ENCODE results near the gene MS4A13. TPM values are rescaled to one million over a fixed set of nuclear protein-coding genes. Genes with fewer than 3 reads are reported as not detected.
A peak's percentile ranks its signal among the peaks of the same experiment; 100 is the strongest.

Gene MS4A13
- polyA plus RNA-seq (2012; rRNA removed): not detected in 2 replicates
- not detected in 2 replicates for polyA plus RNA-seq (2012; cell fraction: cytosol; rRNA removed)
- polyA plus RNA-seq (2012; cell fraction: nucleus; rRNA removed): not detected in 2 replicates

- DNase-seq: peak; percentile 50
- ChIA-PET POLR2A (no interaction called here), CTCF (no interaction called here)
- Histone ChIP-seq H3K9me3 (no peaks in the 10 kb centered on the region), H3K27ac (ENCODE audit: low read depth in 2 of 2, low read length in 1 of 2) (no peak within 1 kb of the TSS; a peak in 1 of 4 replicates), H3K9ac (peak within 1 kb of the TSS; percentile 44; the same call in 1 of the 2 replicates), H3K36me3 (replicated peaks in 1 of 2; ENCODE audit: control insufficient read depth in 1 of 2, insufficient read depth in 2 of 2, low read length in 1 of 2) (no peaks in the 10 kb centered on the region), H2AFZ (ENCODE audit: low read depth) (peak within 1 kb of the TSS; percentile 73), H3K27me3 (ENCODE audit: insufficient read depth) (no peaks in the 10 kb centered on the region), H3K9me2 (no peaks in the 10 kb centered on the region), H3F3A (replicated peaks; ENCODE audit: insufficient read depth) (peaks cover 4% of the 10 kb centered on the region), H3K79me2 (ENCODE audit: insufficient read depth) (no peaks in the 10 kb centered on the region), H3K4me3 (ENCODE audit: low read depth in 2 of 2, low read length in 1 of 2) (peak within 1 kb of the TSS in 1 of 2 experiments; percentile 7; a peak in 2 of 4 replicates), H4K20me1 (ENCODE audit: insufficient read depth) (no peaks in the 10 kb centered on the region), H3K4me2 (peak within 1 kb of the TSS; percentile 54), H3K4me1 (ENCODE audit: control insufficient read depth in 1 of 2, insufficient read depth in 2 of 2, low read depth in 1 of 2, low read length in 1 of 2) (no peaks in the 10 kb centered on the region; a peak in 2 of 4 replicates)
- no peak; the same call in 1 of the 2 replicates for TF ChIP-seq GABPA (IDR thresholded peaks at IDR 0.05; ENCODE audit: low read depth)
- TF ChIP-seq TEAD4 (IDR thresholded peaks at IDR 0.05; ENCODE audit: borderline replicate concordance, insufficient read depth): no peak
- no peak for TF ChIP-seq CTCF (IDR thresholded peaks at IDR 0.05)
- TF ChIP-seq ZBTB33 (IDR thresholded peaks at IDR 0.05; ENCODE audit: borderline replicate concordance, low read depth): no peak
- TF ChIP-seq TCF12 (IDR thresholded peaks at IDR 0.05): no peak
- TF ChIP-seq FOXJ3 (CRISPR knock-in tag; IDR thresholded peaks at IDR 0.05): no peak
- TF ChIP-seq MAX (IDR thresholded peaks at IDR 0.05; ENCODE audit: low read depth): peak; percentile 47; the same call in 1 of the 2 replicates
- TF ChIP-seq SIN3A (IDR thresholded peaks at IDR 0.05; ENCODE audit: borderline replicate concordance, low read depth, low read length): no peak
- TF ChIP-seq MXI1 (IDR thresholded peaks at IDR 0.05; ENCODE audit: low read depth, low read length): no peak
- no peak for TF ChIP-seq PBX3 (IDR thresholded peaks at IDR 0.05)
- peak; percentile 48 for TF ChIP-seq NRF1 (IDR thresholded peaks at IDR 0.05; ENCODE audit: low read depth, low read length)
- 33% methylated on average over 17 of the region's 29 CpGs for WGBS (ENCODE audit: low lambda C conversion rate)
Observed at GRCh38 chr11:60515144-60515855, at the start of gene MS4A13. Gene MS4A13 (plus strand): TSS chr11:60515392. CDS start chr11:60518084, 2,692 bp downstream.
